ENCODE results near the gene SH2D2A.

DNA sequence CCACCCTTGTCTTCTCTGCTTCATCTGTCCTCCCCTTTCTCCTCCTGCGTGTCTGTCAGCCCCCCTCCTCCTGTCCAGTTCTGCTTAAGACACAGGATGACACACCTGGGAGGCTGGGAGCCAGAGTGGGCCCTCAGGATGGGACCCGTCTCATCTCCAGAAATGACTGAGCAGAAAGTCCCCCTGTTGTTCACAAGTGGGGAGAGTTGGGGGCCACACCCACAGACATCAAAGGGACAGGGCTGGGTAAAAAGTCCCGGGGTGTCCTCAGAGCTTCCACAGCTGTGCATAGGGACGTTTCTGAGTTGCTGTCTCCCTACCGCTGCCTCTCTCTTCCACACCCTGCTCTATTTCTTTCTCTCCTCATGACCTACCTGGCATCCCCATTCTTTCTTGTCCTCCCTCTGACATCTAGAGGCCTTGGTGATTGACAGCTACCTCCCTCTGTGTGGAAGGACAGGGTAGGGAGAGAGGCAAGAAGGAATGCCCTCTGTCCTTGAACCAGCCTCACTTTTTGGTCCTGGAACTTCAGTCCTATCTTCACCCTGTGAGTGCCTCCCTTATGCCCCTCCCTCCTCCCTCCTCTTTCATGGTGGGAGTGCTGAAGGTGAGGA is 19.5 kb upstream of the SH2D2A start:
- no peak for TF ChIP-seq CTCF (conservative IDR thresholded peaks at IDR 0.05)
- TF ChIP-seq ZFX (IDR thresholded peaks at IDR 0.05), result no peak
